ENCODE data around the gene ZSWIM4.

The ZSWIM4 gene

DNA sequence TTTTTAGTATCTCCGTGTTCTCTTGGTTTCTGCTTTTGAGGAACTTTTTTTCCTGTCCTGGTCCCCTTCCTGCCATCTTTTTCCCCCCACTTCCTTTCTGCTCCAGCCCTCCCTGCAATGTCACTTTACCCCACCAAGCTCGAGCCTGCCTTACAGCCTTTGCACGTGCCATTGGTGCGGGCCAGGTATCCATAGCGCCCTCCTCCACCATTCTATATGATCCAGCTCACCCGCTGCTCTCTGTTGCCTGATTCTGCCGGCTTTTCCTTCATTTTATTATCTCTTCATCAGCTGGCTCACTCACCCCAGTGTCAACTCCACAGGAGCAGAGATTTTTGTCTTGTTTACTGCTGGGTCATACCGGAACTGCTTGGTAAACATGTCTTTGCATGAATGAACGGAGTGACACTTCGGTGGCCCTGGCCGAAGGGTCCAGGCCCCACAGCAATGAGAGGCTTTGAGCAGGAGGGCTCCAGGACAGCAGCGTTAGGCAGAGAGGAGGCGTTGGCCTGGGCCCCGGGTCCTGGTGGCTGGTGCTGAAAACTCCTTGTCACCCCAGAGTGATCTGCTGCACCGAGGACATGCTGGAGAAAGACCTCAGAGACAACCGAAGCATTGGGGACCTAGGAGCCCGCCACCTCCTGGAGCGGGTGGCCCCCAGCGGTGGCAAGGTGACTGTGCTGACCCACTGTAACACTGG lies 29.7 kb upstream of the ZSWIM4 start:
- TF ChIP-seq, protein P1, sequence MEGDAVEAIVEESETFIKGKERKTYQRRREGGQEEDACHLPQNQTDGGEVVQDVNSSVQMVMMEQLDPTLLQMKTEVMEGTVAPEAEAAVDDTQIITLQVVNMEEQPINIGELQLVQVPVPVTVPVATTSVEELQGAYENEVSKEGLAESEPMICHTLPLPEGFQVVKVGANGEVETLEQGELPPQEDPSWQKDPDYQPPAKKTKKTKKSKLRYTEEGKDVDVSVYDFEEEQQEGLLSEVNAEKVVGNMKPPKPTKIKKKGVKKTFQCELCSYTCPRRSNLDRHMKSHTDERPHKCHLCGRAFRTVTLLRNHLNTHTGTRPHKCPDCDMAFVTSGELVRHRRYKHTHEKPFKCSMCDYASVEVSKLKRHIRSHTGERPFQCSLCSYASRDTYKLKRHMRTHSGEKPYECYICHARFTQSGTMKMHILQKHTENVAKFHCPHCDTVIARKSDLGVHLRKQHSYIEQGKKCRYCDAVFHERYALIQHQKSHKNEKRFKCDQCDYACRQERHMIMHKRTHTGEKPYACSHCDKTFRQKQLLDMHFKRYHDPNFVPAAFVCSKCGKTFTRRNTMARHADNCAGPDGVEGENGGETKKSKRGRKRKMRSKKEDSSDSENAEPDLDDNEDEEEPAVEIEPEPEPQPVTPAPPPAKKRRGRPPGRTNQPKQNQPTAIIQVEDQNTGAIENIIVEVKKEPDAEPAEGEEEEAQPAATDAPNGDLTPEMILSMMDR (IDR thresholded peaks at IDR 0.05; ENCODE audit: low read depth, low read length): no peak
- peak overlapping the region; percentile 63 for H3K4me3 ChIP-seq (ENCODE audit: low read depth, low read length)

DNA sequence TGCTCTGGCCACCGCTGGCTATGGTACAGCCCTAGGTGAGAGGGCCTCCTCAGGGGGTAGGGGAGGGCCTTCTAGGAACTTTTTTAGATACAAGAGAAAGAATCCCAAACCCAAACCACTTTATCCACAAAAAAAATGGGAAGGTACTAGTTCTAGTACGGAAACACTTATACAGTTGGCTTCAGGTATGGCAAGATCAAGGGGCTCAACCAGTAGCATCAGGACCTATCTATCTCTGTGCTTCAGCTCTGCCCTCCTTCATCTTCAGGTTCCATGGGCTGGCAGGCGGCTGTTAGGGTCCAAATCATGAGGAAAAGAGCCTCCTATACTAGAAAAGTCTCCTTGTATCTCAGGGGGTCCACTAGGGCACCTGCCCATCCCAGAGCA lies 29.2 kb upstream of the ZSWIM4 start:
- TF ChIP-seq, protein P1 (IDR thresholded peaks at IDR 0.05; ENCODE audit: low read depth, low read length): no peak
- H3K4me3 ChIP-seq (ENCODE audit: low read depth, low read length): no peak overlapping the region

DNA sequence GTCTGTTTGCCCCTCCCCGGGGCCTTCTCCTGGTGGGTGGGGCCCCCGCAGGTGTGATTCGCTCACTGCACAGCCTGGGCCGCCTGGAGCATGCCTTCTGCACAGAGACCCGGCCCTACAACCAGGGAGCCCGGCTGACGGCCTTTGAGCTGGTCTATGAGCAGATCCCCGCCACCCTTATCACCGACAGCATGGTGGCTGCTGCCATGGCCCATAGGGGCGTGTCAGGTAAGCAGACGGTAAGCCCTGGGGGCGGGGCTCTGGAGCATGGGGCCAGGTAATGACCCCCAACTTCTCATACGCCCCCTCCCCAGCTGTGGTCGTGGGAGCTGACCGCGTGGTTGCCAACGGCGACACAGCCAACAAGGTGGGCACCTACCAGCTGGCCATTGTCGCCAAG lies 26.7 kb upstream of the ZSWIM4 start:
- TF ChIP-seq, protein P1 (IDR thresholded peaks at IDR 0.05; ENCODE audit: low read depth, low read length): no peak
- no peak overlapping the region for H3K4me3 ChIP-seq (ENCODE audit: low read depth, low read length)

DNA sequence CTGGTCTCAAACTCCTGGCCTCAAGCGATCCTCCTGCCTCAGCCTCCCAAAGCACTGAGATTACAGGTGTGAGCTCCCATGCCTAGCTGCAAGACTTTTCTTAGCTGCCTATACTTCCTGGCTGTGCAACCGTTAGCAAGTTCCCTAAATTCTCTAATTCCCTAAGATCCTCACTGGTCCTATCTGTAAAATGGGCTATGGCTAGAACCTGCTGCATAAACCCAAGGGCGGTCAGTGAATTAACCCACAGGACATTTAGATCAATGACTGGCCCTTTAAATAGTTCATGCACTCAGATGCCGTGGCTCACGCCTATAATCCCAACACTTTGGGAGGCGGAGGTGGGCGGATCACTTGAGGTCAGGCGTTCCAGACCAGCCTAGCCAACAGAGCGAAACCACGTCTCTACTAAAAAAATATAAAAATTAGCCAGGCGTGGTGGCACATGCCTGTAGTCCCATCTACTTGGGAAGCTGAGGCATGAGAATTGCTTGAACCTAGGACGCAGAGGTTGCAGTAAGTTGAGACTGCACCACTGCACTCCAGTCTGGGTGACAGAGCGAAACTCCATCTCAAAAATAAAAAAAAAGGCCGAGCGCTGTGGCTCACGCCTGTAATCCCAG lies 25.1 kb upstream of the ZSWIM4 start:
- no peak overlapping the region for H3K4me3 ChIP-seq (ENCODE audit: low read depth, low read length)
- TF ChIP-seq, protein P1 (IDR thresholded peaks at IDR 0.05; ENCODE audit: low read depth, low read length): no peak

DNA sequence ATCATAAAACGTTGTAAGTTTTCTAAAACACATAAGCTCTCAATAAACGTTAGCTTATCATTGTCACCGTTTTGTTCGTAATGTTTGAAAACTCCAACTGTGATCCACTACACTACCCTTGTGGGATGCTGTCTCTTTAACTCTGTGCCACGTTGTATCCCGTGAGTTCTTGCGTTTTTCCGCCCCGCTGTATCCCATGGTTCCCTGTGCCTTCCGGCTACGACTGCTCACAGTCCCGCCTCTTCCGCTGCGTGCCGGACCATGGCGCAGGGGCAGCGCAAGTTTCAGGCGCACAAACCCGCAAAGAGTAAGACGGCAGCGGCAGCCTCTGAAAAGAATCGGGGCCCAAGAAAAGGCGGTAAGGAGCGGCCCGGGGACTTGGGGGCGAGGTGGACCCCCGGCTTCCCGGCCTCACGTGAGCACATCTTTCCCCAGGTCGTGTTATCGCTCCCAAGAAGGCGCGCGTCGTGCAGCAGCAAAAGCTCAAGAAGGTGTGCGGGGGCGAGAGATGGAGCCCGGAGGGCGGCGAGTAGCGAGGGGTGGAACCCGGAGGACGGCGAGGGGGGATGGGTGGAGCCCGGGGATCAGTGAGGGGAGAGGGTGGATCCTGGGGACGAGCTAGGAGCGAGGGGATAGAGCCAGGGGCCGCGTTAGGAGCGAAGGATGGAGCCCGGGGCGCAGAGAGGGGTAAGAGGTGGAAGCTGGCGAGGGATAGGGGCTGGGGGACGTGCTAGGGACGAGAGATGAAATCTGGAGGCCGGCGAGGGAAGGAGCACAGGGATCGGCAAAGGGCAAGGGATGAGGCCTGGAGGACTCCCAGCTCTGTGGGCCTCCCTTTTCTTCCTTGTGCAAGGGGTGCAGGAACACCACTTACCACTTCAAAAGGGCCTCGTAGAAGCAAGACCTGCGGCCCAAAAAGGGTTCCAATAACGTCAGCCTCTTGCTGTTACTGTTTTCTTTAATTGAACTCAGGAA lies 20.7 kb upstream of the ZSWIM4 start, which contains the start of gene C19orf53:
Gene C19orf53, plus strand, starts transcription at position 240 of the 975 bp plus-strand sequence. Its CDS starts 22 bp downstream, at position 262.
- TF ChIP-seq, protein P1 (IDR thresholded peaks at IDR 0.05; ENCODE audit: low read depth, low read length): no peak
- H3K4me3 ChIP-seq (ENCODE audit: low read depth, low read length): peak within 1 kb of the TSS; percentile 96

DNA sequence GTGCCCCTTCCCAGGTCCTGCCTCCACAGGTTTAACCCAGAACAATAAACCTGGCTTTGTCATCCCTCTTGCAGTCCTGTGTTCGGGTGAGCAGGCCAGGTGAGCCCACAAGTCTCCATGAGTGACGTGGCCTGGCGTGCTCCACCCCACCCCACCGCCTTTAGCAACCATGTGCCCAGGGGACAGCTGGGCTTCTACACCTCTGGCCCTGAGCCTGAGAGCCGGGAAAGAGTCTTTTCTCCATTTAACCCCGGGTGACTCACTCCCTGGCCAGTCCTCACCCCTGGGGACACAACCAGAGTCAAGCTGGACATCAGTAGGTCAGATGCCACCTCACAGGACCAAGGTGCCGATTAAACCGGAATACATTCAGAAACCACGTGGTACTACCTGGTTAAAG lies 16.8 kb upstream of the ZSWIM4 start:
- TF ChIP-seq, protein P1 (IDR thresholded peaks at IDR 0.05; ENCODE audit: low read depth, low read length): no peak
- H3K4me3 ChIP-seq (ENCODE audit: low read depth, low read length): no peak overlapping the region

Data from WI38 (cell line).